HG03066 (cell line): ENCODE measurements around the gene ASCC3.

Source experiments
- ATAC-seq: cut with Tn5 transposase; IDR thresholded peaks from one replicate; pipeline ENCODE4 v1.9.1; 2021; ENCODE audit warnings: low read depth; ENCODE audit not compliant: unreplicated experiment

ASCC3 gene

GRCh38 chr6:100730001-100730980, 150.8 kb downstream of the ASCC3 start:
- ATAC-seq: no peak

DNA sequence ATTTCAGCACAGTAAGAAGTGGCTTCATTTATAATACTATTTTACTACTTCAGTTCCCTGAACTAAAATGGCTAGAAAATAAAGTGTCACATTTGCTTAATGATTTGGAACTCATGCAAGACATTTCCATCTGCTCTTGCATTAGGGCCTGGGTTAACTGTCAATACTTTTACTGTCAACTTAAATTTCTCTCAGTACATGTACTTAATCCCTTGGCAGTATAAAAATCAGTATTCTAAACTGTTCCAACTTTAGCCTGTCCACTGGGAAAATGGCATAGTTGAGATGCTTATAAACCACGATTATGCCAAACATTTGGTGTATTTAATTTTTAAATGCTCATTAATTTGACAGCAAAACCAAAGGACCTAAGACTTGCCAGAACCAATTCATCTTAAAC, 154.5 kb downstream of the ASCC3 start:
- ATAC-seq: no peak

- ATAC-seq: no peak
Observed at GRCh38 chr6:100724696-100725095, 156.4 kb downstream of the ASCC3 start.

- no peak for ATAC-seq
Observed at GRCh38 chr6:100724222-100724621, 156.9 kb downstream of the ASCC3 start.

DNA sequence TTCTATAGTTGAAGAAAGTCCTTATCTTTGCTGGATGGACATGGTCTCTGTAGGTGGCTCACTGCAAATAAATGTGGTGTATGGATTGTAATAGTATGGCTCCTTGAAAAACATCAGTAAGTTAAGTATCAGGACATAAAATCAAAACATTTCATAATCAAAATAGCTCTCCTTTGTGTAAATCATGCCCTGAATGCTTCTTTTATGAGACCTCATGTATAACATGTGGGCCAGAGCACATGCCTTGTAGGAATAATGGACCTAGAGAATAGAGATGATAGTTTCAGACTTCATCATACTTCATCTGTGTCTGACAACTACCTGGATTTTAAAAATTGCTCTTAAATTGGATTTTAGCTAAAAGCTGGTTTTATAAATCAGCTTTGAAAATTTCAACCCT, 159.9 kb downstream of the ASCC3 start:
- ATAC-seq: no peak

GRCh38 chr6:100719883-100720682, 161.0 kb downstream of the ASCC3 start:
- ATAC-seq: peak; percentile 74

DNA sequence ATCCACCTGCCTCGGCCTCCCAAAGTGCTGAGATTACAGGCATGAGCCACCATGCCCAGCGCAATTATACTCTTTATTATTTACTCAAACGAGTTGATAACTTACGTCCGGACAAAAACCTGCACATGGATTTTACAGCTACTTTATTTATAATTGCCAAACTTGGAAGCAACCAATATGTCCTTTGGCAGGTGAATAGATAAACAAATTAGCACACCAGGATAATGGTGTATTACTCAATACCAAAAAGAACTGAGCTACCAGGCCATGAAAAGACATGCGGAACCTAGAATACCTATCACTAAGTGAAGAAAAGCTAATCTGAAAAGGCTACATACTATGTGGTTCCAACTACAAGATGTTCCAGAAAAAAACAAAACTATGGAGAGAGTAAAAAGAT, 168.1 kb downstream of the ASCC3 start:
- ATAC-seq: no peak

DNA sequence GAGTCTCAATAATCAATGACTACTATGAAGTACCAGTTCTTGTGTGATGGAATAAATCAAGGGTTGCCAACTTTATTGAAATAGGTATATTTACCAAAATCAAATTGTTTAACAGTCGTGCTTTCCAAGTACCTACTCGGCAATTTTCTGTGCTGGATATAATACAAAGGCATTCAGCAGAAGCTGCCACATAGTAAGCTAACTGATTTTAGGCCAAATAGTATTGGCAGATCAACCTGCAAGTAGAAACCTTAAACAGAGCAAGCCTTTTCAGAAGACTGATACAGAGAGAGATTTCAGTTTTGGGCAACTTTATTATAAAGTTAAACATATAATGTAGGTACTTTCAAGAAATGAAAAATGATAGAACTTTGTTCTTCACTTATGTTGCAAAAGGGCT, 174.6 kb downstream of the ASCC3 start:
- no peak for ATAC-seq

DNA sequence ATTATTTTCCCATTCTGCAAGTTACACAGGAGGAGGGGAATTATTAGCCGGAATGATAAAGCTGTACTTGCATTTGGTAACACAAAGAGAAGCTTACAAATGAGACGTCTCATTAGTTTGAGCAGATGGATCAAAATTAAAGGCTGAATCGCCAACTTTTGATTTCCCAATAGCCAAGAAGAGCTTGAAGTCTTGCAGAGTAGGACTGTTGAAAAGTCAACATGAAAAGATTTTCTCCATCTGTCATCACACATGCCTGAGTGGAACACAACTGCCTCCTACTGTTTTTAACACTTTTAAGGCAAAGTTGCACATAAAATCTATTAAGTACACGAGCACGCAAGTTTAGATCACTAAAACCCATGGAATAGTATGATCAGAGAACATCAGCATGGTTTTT, 176.2 kb downstream of the ASCC3 start:
- no peak for ATAC-seq

DNA sequence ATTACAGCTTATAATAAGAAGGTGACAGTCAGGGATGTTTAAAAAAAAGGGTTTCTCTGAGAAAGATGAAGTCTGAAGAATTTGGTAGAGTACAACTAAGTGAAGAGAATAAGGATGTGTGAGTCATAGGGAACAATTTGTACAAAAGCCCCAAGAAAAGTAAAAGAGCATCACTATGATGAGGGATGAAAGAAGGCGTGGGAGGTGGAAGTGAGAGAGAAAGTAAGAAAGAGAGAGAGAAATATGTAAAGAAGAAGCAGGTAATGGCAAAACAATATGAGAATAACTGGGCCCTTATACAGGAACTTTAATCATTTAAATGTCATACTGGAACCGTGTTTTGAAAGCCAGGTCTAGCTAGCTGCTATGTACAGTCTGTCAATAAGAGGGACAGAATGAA, 179.4 kb downstream of the ASCC3 start:
- ATAC-seq: no peak

DNA sequence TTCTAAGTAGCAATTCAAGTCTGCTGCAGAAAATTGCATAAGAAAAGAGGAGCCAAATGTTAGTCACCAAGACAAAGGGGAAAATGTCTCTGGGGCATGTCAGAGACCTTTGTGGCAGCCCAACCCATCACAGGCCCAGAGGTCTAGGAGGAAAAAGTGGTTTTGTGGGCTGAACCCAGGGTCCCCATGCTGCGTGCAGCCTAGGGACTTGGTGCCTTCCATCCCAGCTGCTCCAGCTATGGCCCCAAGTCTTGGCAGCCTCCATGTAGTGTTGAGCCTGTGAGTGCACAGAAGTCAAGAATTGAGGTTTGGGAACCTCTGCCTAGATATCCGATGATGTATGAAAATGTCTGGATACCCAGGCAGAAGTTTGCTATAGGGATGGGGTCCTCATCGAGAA, 181.1 kb downstream of the ASCC3 start:
- no peak for ATAC-seq

DNA sequence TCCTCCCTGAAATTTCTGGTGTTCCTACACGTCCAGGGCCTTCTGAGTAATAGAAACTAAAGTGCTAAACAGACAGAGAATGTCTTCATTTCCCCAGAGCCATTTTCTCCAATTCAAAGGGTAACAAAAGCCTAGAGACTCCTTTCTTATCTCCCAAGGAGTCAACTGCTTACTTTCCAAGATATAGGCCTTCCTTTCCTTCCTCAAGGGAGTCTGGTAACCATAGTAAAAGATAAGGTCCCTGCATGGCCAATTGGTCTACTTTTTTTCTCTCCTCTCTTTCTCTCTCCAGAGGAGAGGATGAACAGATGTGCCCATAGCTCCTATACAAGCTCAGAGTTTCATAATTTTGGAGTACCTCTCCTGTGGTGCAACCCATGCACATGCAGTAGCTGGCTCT, 185.7 kb downstream of the ASCC3 start:
- no peak for ATAC-seq

DNA sequence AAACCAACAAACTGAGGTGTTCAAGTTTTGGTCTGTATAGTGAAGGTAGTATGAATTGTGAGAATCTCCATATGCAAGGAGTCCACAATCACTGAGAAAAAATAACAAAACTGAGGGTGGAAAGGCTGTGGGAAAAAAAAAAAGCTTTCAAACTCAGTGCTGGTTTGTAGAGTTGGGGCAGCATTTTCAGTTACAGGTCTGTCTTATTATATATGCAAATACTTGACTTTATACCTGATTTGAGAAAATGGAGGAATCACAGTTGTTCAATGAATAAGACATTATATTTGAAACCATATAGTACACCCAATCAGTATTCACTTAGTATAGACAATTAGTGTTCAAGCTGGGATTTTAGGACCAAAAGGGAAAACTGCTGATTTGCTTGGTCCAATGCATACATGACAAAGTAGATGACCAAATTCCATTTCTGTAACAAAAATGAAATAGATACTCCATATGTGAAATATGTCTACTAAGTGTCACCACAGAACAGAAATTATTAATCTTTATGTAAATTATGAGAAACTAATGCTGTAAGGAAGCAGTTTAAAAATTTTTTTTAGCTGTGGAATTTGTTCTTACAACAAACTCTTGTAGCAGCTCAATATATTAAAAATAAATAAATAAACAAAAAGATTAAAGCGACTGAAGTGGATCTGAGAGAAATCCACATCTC, 187.7 kb downstream of the ASCC3 start:
- ATAC-seq: no peak

DNA sequence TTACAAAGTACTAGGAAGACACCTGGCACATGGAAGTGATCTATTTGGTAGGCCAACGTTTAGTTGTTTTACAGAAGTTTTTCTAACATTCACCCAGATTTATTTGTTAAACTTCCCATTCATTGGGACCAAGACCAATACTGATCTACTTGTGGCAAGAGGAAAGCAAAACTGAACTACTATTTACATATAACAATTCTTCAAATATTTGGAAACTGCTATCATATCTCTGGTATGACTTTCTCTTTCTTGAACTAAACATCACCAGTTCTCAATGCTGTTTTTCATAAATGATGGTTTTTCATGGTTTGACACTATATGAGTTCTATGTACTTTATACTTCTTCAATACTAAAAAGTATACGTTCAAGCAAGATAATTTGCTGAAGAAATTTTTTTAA, 189.2 kb downstream of the ASCC3 start:
- ATAC-seq: no peak

GRCh38 chr6:100686216-100686615, 194.9 kb downstream of the ASCC3 start:
- no peak for ATAC-seq

- no peak for ATAC-seq
Observed at GRCh38 chr6:100685747-100686146, 195.4 kb downstream of the ASCC3 start.

DNA sequence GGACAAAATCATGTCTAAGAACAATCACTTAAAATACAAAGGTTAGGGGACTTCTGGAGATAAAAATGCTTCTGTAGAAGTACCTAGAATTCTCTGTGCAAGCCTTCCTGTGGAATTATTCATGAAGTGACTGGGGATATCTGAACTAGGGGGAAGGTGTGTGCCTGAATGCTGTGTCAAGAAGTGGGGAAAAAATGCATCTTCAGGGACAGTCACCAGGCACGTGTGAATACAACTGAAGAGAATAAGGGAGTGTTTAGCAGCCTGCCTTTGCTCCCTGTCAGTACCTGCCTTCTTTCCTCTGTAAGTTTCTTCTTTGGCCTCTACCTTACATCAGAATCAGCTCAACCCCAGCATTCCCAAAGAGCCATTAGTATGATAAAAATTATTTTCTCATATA, 201.0 kb downstream of the ASCC3 start:
- no peak for ATAC-seq

- ATAC-seq: no peak
Observed at GRCh38 chr6:100678027-100678426, 203.1 kb downstream of the ASCC3 start.

DNA sequence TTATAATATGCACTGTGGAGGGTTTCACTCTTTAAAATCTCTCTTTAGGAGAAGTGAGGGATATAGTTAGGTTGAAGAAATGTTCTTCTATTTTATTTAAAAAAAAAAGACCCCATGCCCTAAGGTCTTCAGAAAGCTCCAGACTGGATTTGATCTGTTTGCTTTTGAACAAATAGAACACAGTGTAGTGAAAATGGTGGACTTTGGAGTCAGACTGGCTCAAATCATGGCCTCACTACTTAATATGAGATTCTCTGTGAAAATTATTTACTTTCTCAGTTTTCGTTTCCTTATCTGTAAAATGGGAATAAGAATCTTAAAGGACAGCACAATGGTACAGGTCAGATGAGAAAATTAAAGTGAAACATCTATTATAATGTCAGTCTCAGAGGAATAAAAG, 203.9 kb downstream of the ASCC3 start:
- no peak for ATAC-seq

DNA sequence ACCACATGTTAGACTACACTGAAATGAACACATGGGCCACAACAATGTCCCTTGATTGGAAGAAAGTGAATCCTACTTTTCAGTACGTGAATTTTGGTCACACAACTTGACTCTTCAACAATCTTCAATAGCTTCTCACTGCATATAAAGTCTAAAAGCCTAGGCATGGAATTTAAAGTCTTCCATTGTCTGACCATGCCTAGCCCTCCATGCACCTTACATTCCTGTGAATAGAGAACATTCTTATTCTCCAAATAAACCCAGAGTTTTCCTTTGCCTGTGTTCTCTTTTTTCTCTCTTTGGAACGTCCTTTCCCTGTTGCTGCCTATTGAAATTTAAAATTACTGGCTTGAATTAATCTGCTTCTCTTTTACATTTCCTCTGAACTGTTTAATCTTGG, 207.5 kb downstream of the ASCC3 start:
- no peak for ATAC-seq

DNA sequence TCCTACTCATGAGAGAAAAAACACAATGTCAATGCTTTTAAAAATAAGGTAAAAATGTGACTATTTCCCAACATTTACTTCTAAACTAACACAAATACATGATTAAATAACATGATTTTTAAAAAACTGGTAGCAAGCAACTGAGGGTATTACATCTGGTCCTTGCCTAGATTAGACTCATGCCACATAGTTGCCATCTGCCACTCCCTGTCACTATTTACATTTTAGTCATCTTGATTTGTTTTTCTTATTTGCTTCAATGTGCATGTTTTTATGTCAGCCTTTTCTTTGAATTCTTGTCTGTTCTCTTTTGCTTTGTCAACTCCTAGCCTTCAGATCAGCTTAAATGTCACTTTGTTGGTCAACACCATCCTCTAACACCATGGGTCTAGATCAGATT, 209.4 kb downstream of the ASCC3 start:
- ATAC-seq: no peak
